Right lobe of liver (tissue), 4 donors: ENCODE data around the gene EEFSEC.

Experiments used
- POLR2A ChIP-seq: fragments of 450-650 bp; IDR thresholded peaks from one replicate; pipeline ENCODE4 v1.6.1; 2017; ENCODE audit warnings: antibody characterized with exemption, mild to moderate bottlenecking
- TF ChIP-seq, protein P1 (sequence below), 4 donors: fragments of 200-600 bp in 3 of 4; fragments of 450-650 bp in 1 of 4; IDR thresholded peaks; one replicate each; pipeline versions ENCODE4 v1.5.1 to v1.8.0; 2016 to 2022; ENCODE audit warnings: antibody characterized with exemption in 4 of 4, mild to moderate bottlenecking in 2 of 4
- donor health status: DM: no; HTN: no; CAD: no.
- donor health status: DM: no; HTN: no; CAD: no.
- donor health status: DM: no; HTN: yes; CAD: no.

DNA sequence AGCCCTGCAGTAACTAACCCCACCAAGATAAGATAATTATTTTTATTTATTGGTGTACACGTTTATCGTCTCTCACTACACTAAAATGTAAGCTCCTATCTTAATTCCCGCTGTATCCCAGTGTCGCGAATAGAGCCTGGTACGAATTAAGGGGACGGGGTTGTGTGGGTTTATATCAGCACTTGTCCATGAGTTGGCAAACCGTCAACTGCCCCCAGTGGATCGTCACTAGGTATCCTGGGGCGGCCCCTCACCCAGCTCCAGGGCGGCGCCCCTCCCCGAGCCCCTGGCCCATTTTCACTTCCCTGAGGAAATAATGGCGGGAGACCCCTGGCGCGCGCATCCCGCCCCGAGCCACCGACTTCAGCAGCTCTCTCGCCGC is 30.1 kb upstream of the EEFSEC start:
- TF ChIP-seq, protein P1, sequence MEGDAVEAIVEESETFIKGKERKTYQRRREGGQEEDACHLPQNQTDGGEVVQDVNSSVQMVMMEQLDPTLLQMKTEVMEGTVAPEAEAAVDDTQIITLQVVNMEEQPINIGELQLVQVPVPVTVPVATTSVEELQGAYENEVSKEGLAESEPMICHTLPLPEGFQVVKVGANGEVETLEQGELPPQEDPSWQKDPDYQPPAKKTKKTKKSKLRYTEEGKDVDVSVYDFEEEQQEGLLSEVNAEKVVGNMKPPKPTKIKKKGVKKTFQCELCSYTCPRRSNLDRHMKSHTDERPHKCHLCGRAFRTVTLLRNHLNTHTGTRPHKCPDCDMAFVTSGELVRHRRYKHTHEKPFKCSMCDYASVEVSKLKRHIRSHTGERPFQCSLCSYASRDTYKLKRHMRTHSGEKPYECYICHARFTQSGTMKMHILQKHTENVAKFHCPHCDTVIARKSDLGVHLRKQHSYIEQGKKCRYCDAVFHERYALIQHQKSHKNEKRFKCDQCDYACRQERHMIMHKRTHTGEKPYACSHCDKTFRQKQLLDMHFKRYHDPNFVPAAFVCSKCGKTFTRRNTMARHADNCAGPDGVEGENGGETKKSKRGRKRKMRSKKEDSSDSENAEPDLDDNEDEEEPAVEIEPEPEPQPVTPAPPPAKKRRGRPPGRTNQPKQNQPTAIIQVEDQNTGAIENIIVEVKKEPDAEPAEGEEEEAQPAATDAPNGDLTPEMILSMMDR (IDR thresholded peaks at IDR 0.05), result no peak
- TF ChIP-seq POLR2A, result no peak
